OCI-LY7 (cell line): ENCODE data around the gene JPT1.

Source experiments
- EZH2phosphoT487 ChIP-seq: fragments of 200-600 bp; sonication (generic); IDR thresholded peaks from 2 replicates; pipeline ENCODE4 v1.6.1; 2018; ENCODE audit warnings: low read depth, borderline replicate concordance, mild to moderate bottlenecking, mixed run types, antibody characterized with exemption, low read length, moderate library complexity, mixed read lengths
- TF ChIP-seq, protein P1 (sequence below): fragments of 200-600 bp; sonication (generic); conservative IDR thresholded peaks from 2 replicates; pipeline ENCODE4 v1.5.1; 2014; ENCODE audit warnings: mild to moderate bottlenecking, antibody characterized with exemption, low read length, moderate library complexity, mixed read lengths

DNA sequence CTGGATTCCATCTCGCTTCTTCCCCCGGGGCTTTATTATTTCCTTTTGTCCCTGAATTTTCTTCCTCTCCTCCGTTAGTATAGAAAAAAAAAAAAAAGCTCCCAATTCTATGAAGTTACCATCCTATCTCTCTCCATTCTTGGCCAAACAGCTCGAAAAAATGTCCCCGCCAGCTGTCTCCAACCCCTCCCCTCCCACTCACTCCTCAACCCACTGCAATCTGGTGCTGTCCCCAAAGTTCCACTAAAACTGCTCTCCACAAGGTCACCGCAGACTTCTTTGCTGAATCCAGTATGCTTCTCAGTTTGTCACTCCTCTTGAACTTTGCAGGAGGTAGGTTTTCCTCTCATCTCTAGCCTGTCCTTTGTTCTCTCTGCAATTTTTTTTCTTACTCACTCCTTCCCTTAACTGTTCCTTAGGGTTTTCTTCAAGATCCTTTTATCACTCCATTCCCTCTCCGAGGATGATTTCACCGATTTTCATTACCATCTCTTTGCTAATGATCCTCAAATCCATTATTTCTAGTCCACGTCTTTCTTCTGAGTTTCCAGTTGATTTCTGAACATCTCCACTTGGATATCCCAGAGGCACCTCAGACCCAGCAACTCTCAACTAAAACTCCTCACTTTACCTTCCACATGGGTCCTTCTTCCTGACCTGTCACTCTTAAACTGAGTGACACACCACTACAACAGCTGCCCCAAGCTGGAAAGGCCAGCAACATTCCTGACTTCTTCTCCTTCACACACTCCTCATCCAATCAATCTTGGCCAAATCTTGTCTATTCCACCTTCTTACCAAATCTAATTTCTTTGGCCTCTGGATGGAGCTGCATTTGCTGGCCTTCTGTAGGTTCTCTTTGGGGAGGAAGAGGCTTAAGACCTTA, 29.9 kb upstream of the JPT1 start:
- TF ChIP-seq, protein P1, sequence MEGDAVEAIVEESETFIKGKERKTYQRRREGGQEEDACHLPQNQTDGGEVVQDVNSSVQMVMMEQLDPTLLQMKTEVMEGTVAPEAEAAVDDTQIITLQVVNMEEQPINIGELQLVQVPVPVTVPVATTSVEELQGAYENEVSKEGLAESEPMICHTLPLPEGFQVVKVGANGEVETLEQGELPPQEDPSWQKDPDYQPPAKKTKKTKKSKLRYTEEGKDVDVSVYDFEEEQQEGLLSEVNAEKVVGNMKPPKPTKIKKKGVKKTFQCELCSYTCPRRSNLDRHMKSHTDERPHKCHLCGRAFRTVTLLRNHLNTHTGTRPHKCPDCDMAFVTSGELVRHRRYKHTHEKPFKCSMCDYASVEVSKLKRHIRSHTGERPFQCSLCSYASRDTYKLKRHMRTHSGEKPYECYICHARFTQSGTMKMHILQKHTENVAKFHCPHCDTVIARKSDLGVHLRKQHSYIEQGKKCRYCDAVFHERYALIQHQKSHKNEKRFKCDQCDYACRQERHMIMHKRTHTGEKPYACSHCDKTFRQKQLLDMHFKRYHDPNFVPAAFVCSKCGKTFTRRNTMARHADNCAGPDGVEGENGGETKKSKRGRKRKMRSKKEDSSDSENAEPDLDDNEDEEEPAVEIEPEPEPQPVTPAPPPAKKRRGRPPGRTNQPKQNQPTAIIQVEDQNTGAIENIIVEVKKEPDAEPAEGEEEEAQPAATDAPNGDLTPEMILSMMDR: no peak
- TF ChIP-seq EZH2phosphoT487: no peak
